HEK293 (cell line): Measurements from ENCODE around the gene L3HYPDH.

Experiments used
- EGR2 ChIP-seq: fragments of 450-650 bp; formaldehyde crosslinking; IDR thresholded peaks from 2 replicates; pipeline ENCODE4 v1.5.1; 2016; ENCODE audit warnings: low read depth, missing biosample characterization, missing genetic modification characterization
- GLI2 ChIP-seq: fragments of 450-650 bp; formaldehyde crosslinking; IDR thresholded peaks from 2 replicates; pipeline ENCODE4; 2017; ENCODE audit warnings: missing biosample characterization, missing genetic modification characterization, low read depth, borderline replicate concordance
- KLF10 ChIP-seq: fragments of 450-650 bp; IDR thresholded peaks from 2 replicates; pipeline ENCODE4 v1.5.1; 2018; ENCODE audit warnings: missing biosample characterization, mild to moderate bottlenecking, missing genetic modification characterization
- KLF16 ChIP-seq: fragments of 450-650 bp; formaldehyde crosslinking; IDR thresholded peaks from 2 replicates; pipeline ENCODE4 v1.5.1; 2017; ENCODE audit warnings: missing biosample characterization, missing genetic modification characterization
- KLF7 ChIP-seq: fragments of 450-650 bp; formaldehyde crosslinking; IDR thresholded peaks from 2 replicates; pipeline ENCODE4 v1.5.1; 2016; ENCODE audit warnings: missing biosample characterization, missing genetic modification characterization, borderline replicate concordance
- PRDM2 ChIP-seq: fragments of 450-650 bp; formaldehyde crosslinking; IDR thresholded peaks from 2 replicates; pipeline ENCODE4 v1.5.1; 2016; ENCODE audit warnings: missing biosample characterization, missing genetic modification characterization, borderline replicate concordance
- SETDB1 ChIP-seq: IDR thresholded peaks from one replicate; pipeline ENCODE4 v1.6.1; 2017; ENCODE audit warnings: mild to moderate bottlenecking, low read length, moderate library complexity, mixed read lengths; ENCODE audit not compliant: insufficient read length
- SP3 ChIP-seq: fragments of 450-650 bp; formaldehyde crosslinking; IDR thresholded peaks from 2 replicates; pipeline ENCODE4 v1.5.1; 2016; ENCODE audit warnings: missing biosample characterization, missing genetic modification characterization
- YY1 ChIP-seq: fragments of 450-650 bp; formaldehyde crosslinking; IDR thresholded peaks from 2 replicates; pipeline ENCODE4 v1.5.1; 2018; ENCODE audit warnings: missing biosample characterization, missing genetic modification characterization
- ZBTB11 ChIP-seq: fragments of 450-650 bp; formaldehyde crosslinking; conservative IDR thresholded peaks from 2 replicates; pipeline ENCODE4 v1.5.1; 2016; ENCODE audit warnings: low read depth, missing biosample characterization, missing genetic modification characterization
- ZBTB48 ChIP-seq: fragments of 450-650 bp; formaldehyde crosslinking; IDR thresholded peaks from 2 replicates; pipeline ENCODE4 v1.5.1; 2016; ENCODE audit warnings: missing biosample characterization, missing genetic modification characterization
- ZBTB7A ChIP-seq: fragments of 450-650 bp; formaldehyde crosslinking; IDR thresholded peaks from 2 replicates; pipeline ENCODE4 v1.5.1; 2016; ENCODE audit warnings: low read depth, missing biosample characterization, missing genetic modification characterization
- ZFHX2 ChIP-seq: fragments of 450-650 bp; formaldehyde crosslinking; conservative IDR thresholded peaks from 2 replicates; pipeline ENCODE4 v1.5.1; 2016; ENCODE audit warnings: missing biosample characterization, missing genetic modification characterization
- ZFP37 ChIP-seq: fragments of 450-650 bp; formaldehyde crosslinking; IDR thresholded peaks from 2 replicates; pipeline ENCODE4 v1.5.1; 2016; ENCODE audit warnings: missing biosample characterization, missing genetic modification characterization
- ZFP41 ChIP-seq: fragments of 450-650 bp; formaldehyde crosslinking; IDR thresholded peaks from 2 replicates; pipeline ENCODE4 v1.5.1; 2016; ENCODE audit warnings: missing biosample characterization, missing genetic modification characterization, borderline replicate concordance
- ZNF121 ChIP-seq: fragments of 450-650 bp; formaldehyde crosslinking; IDR thresholded peaks from 2 replicates; pipeline ENCODE4 v1.5.1; 2016; ENCODE audit warnings: missing biosample characterization, missing genetic modification characterization
- ZNF140 ChIP-seq: fragments of 450-650 bp; formaldehyde crosslinking; IDR thresholded peaks from 2 replicates; pipeline ENCODE4 v1.5.1; 2016; ENCODE audit warnings: missing biosample characterization, missing genetic modification characterization
- ZNF146 ChIP-seq: fragments of 450-650 bp; formaldehyde crosslinking; IDR thresholded peaks from 2 replicates; pipeline ENCODE4 v1.5.1; 2016; ENCODE audit warnings: missing biosample characterization, missing genetic modification characterization
- ZNF174 ChIP-seq: fragments of 450-650 bp; formaldehyde crosslinking; IDR thresholded peaks from 2 replicates; pipeline ENCODE4 v1.5.0; 2017; ENCODE audit warnings: missing biosample characterization, mild to moderate bottlenecking, missing genetic modification characterization
- ZNF23 ChIP-seq: fragments of 450-650 bp; formaldehyde crosslinking; IDR thresholded peaks from 2 replicates; pipeline ENCODE4 v1.5.1; 2016; ENCODE audit warnings: missing biosample characterization, missing genetic modification characterization, borderline replicate concordance
- ZNF239 ChIP-seq: fragments of 450-650 bp; formaldehyde crosslinking; IDR thresholded peaks from 2 replicates; pipeline ENCODE4 v1.5.1; 2016; ENCODE audit warnings: missing biosample characterization, missing genetic modification characterization
- ZNF274 ChIP-seq, 2 experiments: fragments of 200-500 bp in 1 of 2; fragments of 450-650 bp in 1 of 2; sonication (Bioruptor generic) in 1 of 2; formaldehyde crosslinking in 1 of 2; IDR thresholded peaks; 2 replicates each; pipeline versions ENCODE4 v1.5.1 to v1.6.1; 2014 to 2016; ENCODE audit warnings: borderline replicate concordance in 1 of 2, inconsistent platforms in 1 of 2, low read length in 1 of 2, missing biosample characterization in 1 of 2, missing genetic modification characterization in 1 of 2
- ZNF37A ChIP-seq: fragments of 450-650 bp; IDR thresholded peaks from 2 replicates; pipeline ENCODE4 v1.5.1; 2018; ENCODE audit warnings: missing biosample characterization, missing genetic modification characterization
- ZNF449 ChIP-seq: fragments of 450-650 bp; formaldehyde crosslinking; IDR thresholded peaks from 2 replicates; pipeline ENCODE4 v1.5.1; 2017; ENCODE audit warnings: missing biosample characterization, mild to moderate bottlenecking, missing genetic modification characterization, moderate library complexity
- ZNF670 ChIP-seq: fragments of 450-650 bp; formaldehyde crosslinking; IDR thresholded peaks from 2 replicates; pipeline ENCODE4 v1.5.1; 2016; ENCODE audit warnings: missing biosample characterization, missing genetic modification characterization, low read depth
- ZNF677 ChIP-seq: fragments of 450-650 bp; IDR thresholded peaks from 2 replicates; pipeline ENCODE4 v1.5.0; 2018; ENCODE audit warnings: missing biosample characterization, mild to moderate bottlenecking, missing genetic modification characterization, moderate library complexity
- ZNF76 ChIP-seq: fragments of 450-650 bp; formaldehyde crosslinking; IDR thresholded peaks from 2 replicates; pipeline ENCODE4; 2016; ENCODE audit warnings: low read depth, missing biosample characterization, missing genetic modification characterization, borderline replicate concordance
- ZNF830 ChIP-seq: fragments of 450-650 bp; IDR thresholded peaks from 2 replicates; pipeline ENCODE4 v1.5.0; 2018; ENCODE audit warnings: missing biosample characterization, missing genetic modification characterization, low read depth, mild to moderate bottlenecking, moderate library complexity
- ZSCAN30 ChIP-seq: fragments of 450-650 bp; IDR thresholded peaks from 2 replicates; pipeline ENCODE4 v1.5.1; 2018; ENCODE audit warnings: missing biosample characterization, mild to moderate bottlenecking, missing genetic modification characterization, moderate library complexity

Gene L3HYPDH

GRCh38 chr14:59483819-59484638, at the start of gene L3HYPDH, which contains the start of gene JKAMP (continued):
- TF ChIP-seq ZFP41 (tag by site-specific recombination) (no peak), SETDB1 (peak; percentile 30), ZBTB11 (tag by site-specific recombination) (peak; percentile 44; the same call in 1 of the 2 replicates), SP3 (tag by site-specific recombination) (peak; percentile 87), PRDM2 (tag by site-specific recombination) (no peak), ZNF140 (no peak), ZNF670 (tag by site-specific recombination) (no peak), ZNF830 (tag by site-specific recombination) (no peak), ZNF37A (tag by site-specific recombination) (no peak), GLI2 (tag by site-specific recombination) (no peak), ZNF121 (tag by site-specific recombination) (0 out of 2 replicates have a peak, but pooled peaks have one; percentile 23), ZNF23 (tag by site-specific recombination) (no peak), ZNF274 (IDR thresholded peaks at IDR 0.05; ENCODE audit: low read length) (no peak), ZNF274 (tag by site-specific recombination; IDR thresholded peaks at IDR 0.05; ENCODE audit: borderline replicate concordance) (no peak), ZNF146 (no peak; the same call in 1 of the 2 replicates), ZFHX2 (tag by site-specific recombination) (peak; percentile 77), KLF7 (tag by site-specific recombination) (no peak), ZNF449 (peak; percentile 45; the same call in 1 of the 2 replicates), KLF16 (tag by site-specific recombination) (peak; percentile 92), ZNF76 (tag by site-specific recombination) (peak; percentile 72), ZBTB7A (tag by site-specific recombination) (no peak), ZSCAN30 (tag by site-specific recombination) (no peak), ZNF677 (tag by site-specific recombination) (no peak), ZNF174 (tag by site-specific recombination) (no peak), ZBTB48 (no peak; the same call in 1 of the 2 replicates), EGR2 (tag by site-specific recombination) (peak; percentile 51), KLF10 (tag by site-specific recombination) (0 out of 2 replicates have a peak, but pooled peaks have one; percentile 8), ZNF239 (tag by site-specific recombination) (0 out of 2 replicates have a peak, but pooled peaks have one; percentile 12), ZFP37 (tag by site-specific recombination) (no peak; the same call in 1 of the 2 replicates), YY1 (tag by site-specific recombination) (peak; percentile 59; the same call in 1 of the 2 replicates)
